ENCODE measurements around the gene NFILZ. TPM values are rescaled to one million over a fixed set of nuclear protein-coding genes. Genes with fewer than 3 reads are reported as not detected.
"Not testable (repeated sequence)": the region's sequence is repeated elsewhere in the genome, so short reads cannot be mapped to it uniquely, and the experiment has no call there.

The NFILZ gene
- total RNA-seq, 1 donor from 2014 or later, result not detected

- no peak for DNase-seq (ENCODE audit: extremely low read depth, low read depth, low spot score)
Observed at GRCh38 chr19:8610936-8611300, 19.5 kb upstream of the NFILZ start.

GRCh38 chr19:8611391-8611876 is 19.0 kb upstream of the NFILZ start:
- no peak for DNase-seq (ENCODE audit: extremely low read depth, low read depth, low spot score)

- DNase-seq (ENCODE audit: extremely low read depth, low read depth, low spot score), result no peak
Observed at GRCh38 chr19:8611877-8612806, 18.3 kb upstream of the NFILZ start.

- no peak for DNase-seq (ENCODE audit: extremely low read depth, low read depth, low spot score)
Observed at GRCh38 chr19:8612807-8613171, 17.6 kb upstream of the NFILZ start.

GRCh38 chr19:8614455-8614854 is 16.0 kb upstream of the NFILZ start:
- DNase-seq (ENCODE audit: extremely low read depth, low read depth, low spot score), result no peak

- no peak for DNase-seq (ENCODE audit: extremely low read depth, low read depth, low spot score)
Observed at GRCh38 chr19:8615024-8615423, 15.4 kb upstream of the NFILZ start.

GRCh38 chr19:8615813-8616596 is 14.4 kb upstream of the NFILZ start:
- DNase-seq (ENCODE audit: extremely low read depth, low read depth, low spot score), result no peak

- DNase-seq (ENCODE audit: extremely low read depth, low read depth, low spot score), result no peak
Observed at GRCh38 chr19:8616861-8617260, 13.6 kb upstream of the NFILZ start.

- DNase-seq (ENCODE audit: extremely low read depth, low read depth, low spot score), result not testable (repeated sequence)
Observed at GRCh38 chr19:8617325-8617724, 13.1 kb upstream of the NFILZ start.

GRCh38 chr19:8617984-8618383 is 12.4 kb upstream of the NFILZ start:
- DNase-seq (ENCODE audit: extremely low read depth, low read depth, low spot score), result no peak

- no peak for DNase-seq (ENCODE audit: extremely low read depth, low read depth, low spot score)
Observed at GRCh38 chr19:8618751-8619150, 11.7 kb upstream of the NFILZ start.

- DNase-seq (ENCODE audit: extremely low read depth, low read depth, low spot score), result not testable (repeated sequence)
Observed at GRCh38 chr19:8622886-8623285, 7.5 kb upstream of the NFILZ start.

GRCh38 chr19:8626842-8627241 is 3.6 kb upstream of the NFILZ start:
- DNase-seq (ENCODE audit: extremely low read depth, low read depth, low spot score), result no peak

GRCh38 chr19:8629184-8629583 is 1.2 kb upstream of the NFILZ start:
- DNase-seq (ENCODE audit: extremely low read depth, low read depth, low spot score), result no peak

- DNase-seq (ENCODE audit: extremely low read depth, low read depth, low spot score), result no peak
Observed at GRCh38 chr19:8630796-8631424, 477 bp downstream of the NFILZ start.

- DNase-seq (ENCODE audit: extremely low read depth, low read depth, low spot score), result no peak
Observed at GRCh38 chr19:8631425-8631819, 989 bp downstream of the NFILZ start.

GRCh38 chr19:8635422-8635821 is 5.0 kb downstream of the NFILZ start:
- no peak for DNase-seq (ENCODE audit: extremely low read depth, low read depth, low spot score)

- not testable (repeated sequence) for DNase-seq (ENCODE audit: extremely low read depth, low read depth, low spot score)
Observed at GRCh38 chr19:8637070-8637469, 6.6 kb downstream of the NFILZ start.

- no peak for DNase-seq (ENCODE audit: extremely low read depth, low read depth, low spot score)
Observed at GRCh38 chr19:8638078-8638619, 7.7 kb downstream of the NFILZ start.

GRCh38 chr19:8639821-8640401 is 9.5 kb downstream of the NFILZ start:
- no peak for DNase-seq (ENCODE audit: extremely low read depth, low read depth, low spot score)

Measured in glomerular endothelial cell (primary cell).